PC-3 (cell line): Measurements from ENCODE around the gene POR. TPM values are rescaled to one million over a fixed set of nuclear protein-coding genes. Genes with fewer than 3 reads are reported as not detected.

Experiments used
- ATAC-seq: fragments of 200-7000 bp; cut with Tn5 transposase; 2 replicates; pipeline ENCODE4 v1.9.1; 2020; ENCODE audit warnings: mild to moderate bottlenecking, moderate library complexity
- BruUV-seq: library from RNA; stranded (reverse); fragments of 400-500 nt; replicated peaks from 2 replicates; lab custom pipeline; 2021; lab: Mats Ljungman, UMichigan
- CTCF ChIA-PET: fragments of 300-600 bp; sonication (Branson Sonifier 250); formaldehyde crosslinking; loops from one replicate; lab custom pipeline; 2022; ENCODE audit warnings: antibody characterized with exemption; lab: Charles Lee
- POLR2A ChIA-PET: fragments of 300-600 bp; sonication (Branson Sonifier 250); formaldehyde crosslinking; loops from one replicate; lab custom pipeline; 2022; ENCODE audit warnings: antibody characterized with exemption; ENCODE audit not compliant: unreplicated experiment; lab: Charles Lee
- DNase-seq: peaks from one replicate; pipeline ENCODE4 v3.0.0-alpha.2; 2015
- H2AFZ ChIP-seq: fragments of 300-600 bp; sonication (generic); 2 replicates; pipeline ENCODE4 v1.6.0; 2016; ENCODE audit warnings: antibody characterized with exemption, low read length
- H3F3A ChIP-seq: fragments of 300-600 bp; sonication (generic); one replicate; pipeline ENCODE4 v1.6.0; 2017; ENCODE audit warnings: antibody characterized with exemption, low read length, control low read depth, mild to moderate bottlenecking; ENCODE audit not compliant: unreplicated experiment
- H3K27ac ChIP-seq: fragments of 300-600 bp; sonication (generic); 2 replicates; pipeline ENCODE4 v1.5.1; 2016; ENCODE audit warnings: mild to moderate bottlenecking, low read length
- H3K27me3 ChIP-seq: fragments of 300-600 bp; sonication (generic); 2 replicates; pipeline ENCODE4 v1.6.1; 2016; ENCODE audit warnings: low read length, mixed read lengths
- H3K36me3 ChIP-seq: fragments of 300-600 bp; sonication (generic); 2 replicates; pipeline ENCODE4 v1.6.1; 2016; ENCODE audit warnings: low read depth, mixed run types, low read length, mixed read lengths
- H3K4me1 ChIP-seq: fragments of 300-600 bp; sonication (generic); 2 replicates; pipeline ENCODE4 v1.5.1; 2016; ENCODE audit warnings: low read length; ENCODE audit not compliant: insufficient read depth
- H3K4me2 ChIP-seq: fragments of 300-600 bp; sonication (generic); 2 replicates; pipeline ENCODE4 v1.6.0; 2016; ENCODE audit warnings: low read length
- H3K4me3 ChIP-seq: fragments of 300-600 bp; sonication (generic); 2 replicates; pipeline ENCODE4 v1.5.1; 2016; ENCODE audit warnings: mild to moderate bottlenecking, low read length, mixed read lengths
- H3K79me2 ChIP-seq: fragments of 300-600 bp; sonication (generic); 2 replicates; pipeline ENCODE4 v1.6.1; 2017; ENCODE audit warnings: low read length, mixed read lengths
- H3K9ac ChIP-seq: fragments of 300-600 bp; sonication (generic); 2 replicates; pipeline ENCODE4 v1.6.0; 2016; ENCODE audit warnings: mild to moderate bottlenecking, low read length
- H3K9me2 ChIP-seq: fragments of 300-600 bp; sonication (generic); replicated peaks from 2 replicates; pipeline ENCODE4 v1.6.1; 2016; ENCODE audit warnings: mixed run types, low read length, mixed read lengths
- H3K9me3 ChIP-seq: fragments of 300-600 bp; sonication (generic); 2 replicates; pipeline ENCODE4 v1.6.1; 2016; ENCODE audit warnings: low read length, mixed read lengths
- H4K20me1 ChIP-seq: fragments of 300-600 bp; sonication (generic); 2 replicates; pipeline ENCODE4 v1.6.1; 2016; ENCODE audit warnings: low read length, mixed read lengths
- EZH2 ChIP-seq: fragments of 300-600 bp; sonication (generic); IDR thresholded peaks from one replicate; pipeline ENCODE4 v1.6.1; 2017; ENCODE audit warnings: antibody characterized with exemption, mild to moderate bottlenecking, low read length; ENCODE audit not compliant: unreplicated experiment
- EZH2phosphoT487 ChIP-seq: fragments of 300-600 bp; sonication (generic); IDR thresholded peaks from 2 replicates; pipeline ENCODE4 v1.6.1; 2018; ENCODE audit warnings: mild to moderate bottlenecking, antibody characterized with exemption, low read length, borderline replicate concordance
- intact Hi-C: fragments of 100-400 bp; cut with micrococcal nuclease; formaldehyde crosslinking; loops from 2 replicates; pipeline ENCODE4 v1.9.0; 2023
- total RNA-seq: library from RNA; depleted of rRNA; stranded (reverse); fragments of >200 nt; gene quantifications from 2 replicates; pipeline ENCODE4 v1.2.3, GENCODE V29; 2014
- TF ChIP-seq, protein P1 (sequence below): fragments of 300-600 bp; sonication (generic); conservative IDR thresholded peaks from 2 replicates; pipeline ENCODE4 v1.5.1; 2017; ENCODE audit warnings: antibody characterized with exemption, low read depth, mild to moderate bottlenecking, low read length

Gene POR
- total RNA-seq, 1 experiment from 2014 or later = 112 TPM

DNA sequence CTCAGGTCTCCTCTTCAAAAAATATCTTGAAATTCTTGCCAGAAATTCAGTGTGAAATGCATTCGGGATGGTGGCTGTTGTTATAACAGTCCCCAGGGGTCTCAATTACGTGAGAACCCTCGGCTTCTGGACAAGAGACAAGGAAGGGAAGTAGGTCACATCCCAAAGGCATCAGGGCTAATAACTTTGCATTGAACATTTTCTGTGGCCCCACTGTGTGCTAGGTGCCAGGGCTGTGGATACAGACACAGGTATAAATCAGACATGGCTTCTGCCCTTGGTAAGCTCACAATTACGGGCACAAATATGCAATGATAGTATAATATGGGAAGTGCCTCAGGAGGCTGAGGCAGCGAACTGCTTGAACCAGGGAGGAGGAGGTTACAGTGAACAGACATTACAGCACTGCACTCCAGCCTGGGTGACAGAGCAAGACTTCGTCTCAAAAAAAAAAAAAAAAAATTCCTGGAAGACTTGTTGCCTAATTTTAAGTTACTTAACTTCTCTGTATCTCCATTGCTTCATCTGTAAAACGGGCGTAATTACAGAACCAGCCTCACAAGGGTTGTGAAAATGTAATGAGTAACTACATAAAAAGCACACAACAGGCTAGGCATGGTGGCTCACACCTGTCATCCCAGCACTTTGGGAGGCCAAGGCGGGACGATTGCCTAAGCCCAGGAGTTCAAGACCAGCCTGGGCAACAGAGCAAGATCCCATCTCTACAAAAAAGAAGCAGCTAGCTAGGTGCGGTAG, 38.7 kb upstream of the POR start:
- H3K4me3 ChIP-seq = no peak overlapping the region
- no TSS peak for BruUV-seq
- H3F3A ChIP-seq = no peaks in the 10 kb centered on the region
- H4K20me1 ChIP-seq = no peaks in the 10 kb centered on the region
- ATAC-seq (no peak), DNase-seq (no peak)
- H3K4me1 ChIP-seq = peaks cover 13% of the 10 kb centered on the region
- no peak overlapping the region for H3K27ac ChIP-seq
- ChIA-PET POLR2A (no interaction called here), CTCF (no interaction called here)
- no peak overlapping the region for H3K9ac ChIP-seq
- H3K4me2 ChIP-seq = no peak overlapping the region
- H3K79me2 ChIP-seq = peaks cover 24% of the 10 kb centered on the region
- intact Hi-C loops = loop anchor here (5.0 kb wide), 1 partner anchor 99 kb away; no protein-coding TSS in a partner anchor
- no peaks in the 10 kb centered on the region for H3K9me3 ChIP-seq
- no peaks in the 10 kb centered on the region for H3K9me2 ChIP-seq
- TF ChIP-seq EZH2 = no peak
- no peak for TF ChIP-seq EZH2phosphoT487
- TF ChIP-seq, protein P1, sequence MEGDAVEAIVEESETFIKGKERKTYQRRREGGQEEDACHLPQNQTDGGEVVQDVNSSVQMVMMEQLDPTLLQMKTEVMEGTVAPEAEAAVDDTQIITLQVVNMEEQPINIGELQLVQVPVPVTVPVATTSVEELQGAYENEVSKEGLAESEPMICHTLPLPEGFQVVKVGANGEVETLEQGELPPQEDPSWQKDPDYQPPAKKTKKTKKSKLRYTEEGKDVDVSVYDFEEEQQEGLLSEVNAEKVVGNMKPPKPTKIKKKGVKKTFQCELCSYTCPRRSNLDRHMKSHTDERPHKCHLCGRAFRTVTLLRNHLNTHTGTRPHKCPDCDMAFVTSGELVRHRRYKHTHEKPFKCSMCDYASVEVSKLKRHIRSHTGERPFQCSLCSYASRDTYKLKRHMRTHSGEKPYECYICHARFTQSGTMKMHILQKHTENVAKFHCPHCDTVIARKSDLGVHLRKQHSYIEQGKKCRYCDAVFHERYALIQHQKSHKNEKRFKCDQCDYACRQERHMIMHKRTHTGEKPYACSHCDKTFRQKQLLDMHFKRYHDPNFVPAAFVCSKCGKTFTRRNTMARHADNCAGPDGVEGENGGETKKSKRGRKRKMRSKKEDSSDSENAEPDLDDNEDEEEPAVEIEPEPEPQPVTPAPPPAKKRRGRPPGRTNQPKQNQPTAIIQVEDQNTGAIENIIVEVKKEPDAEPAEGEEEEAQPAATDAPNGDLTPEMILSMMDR = no peak
- H2AFZ ChIP-seq = no peak overlapping the region
- peaks cover under 1% of the 10 kb centered on the region; the same call in 1 of the 2 replicates for H3K36me3 ChIP-seq
- no peaks in the 10 kb centered on the region for H3K27me3 ChIP-seq

DNA sequence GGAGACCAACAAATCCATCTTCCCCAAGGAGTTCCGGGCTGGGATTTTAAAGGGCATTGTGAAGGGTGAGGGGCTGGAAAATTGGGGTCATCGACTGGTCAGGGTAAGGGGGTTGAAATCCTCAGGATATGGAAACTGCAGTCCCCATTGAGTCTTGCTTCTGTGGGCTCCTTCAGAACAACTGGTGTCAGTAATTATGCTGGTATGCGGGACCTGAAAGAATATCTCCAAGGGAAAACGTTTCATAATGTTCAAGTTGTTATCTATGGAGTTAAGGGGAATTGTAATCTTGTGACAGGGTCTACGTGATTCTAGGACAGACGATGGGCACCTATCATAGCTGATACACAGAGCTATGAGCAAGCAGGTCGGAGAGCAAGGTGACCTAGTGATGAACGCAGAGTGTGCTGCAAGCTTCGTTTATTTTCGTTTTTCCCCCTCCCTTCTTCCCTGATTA, 36.6 kb upstream of the POR start:
- CTCF ChIA-PET = no interaction called here
- Histone ChIP-seq H3K9me3 (no peaks in the 10 kb centered on the region), H4K20me1 (no peaks in the 10 kb centered on the region), H3K27ac (no peak overlapping the region), H3F3A (no peaks in the 10 kb centered on the region), H3K27me3 (no peaks in the 10 kb centered on the region), H2AFZ (peak overlapping the region; percentile 75), H3K9me2 (no peaks in the 10 kb centered on the region), H3K4me2 (peak overlapping the region; percentile 69), H3K79me2 (peaks cover 26% of the 10 kb centered on the region), H3K4me3 (peak overlapping the region; percentile 44; the same call in 1 of the 2 replicates), H3K9ac (no peak overlapping the region), H3K4me1 (peaks cover 13% of the 10 kb centered on the region), H3K36me3 (peaks cover 15% of the 10 kb centered on the region; the same call in 1 of the 2 replicates)
- intact Hi-C loops = loop anchor here (5.0 kb wide), 1 partner anchor 101 kb away; no protein-coding TSS in a partner anchor
- BruUV-seq = TSS peak; percentile 78
- TF ChIP-seq EZH2phosphoT487 (no peak), EZH2 (no peak)
- TF ChIP-seq, protein P1 = no peak
- ATAC-seq (no peak; the same call in 1 of the 2 replicates), DNase-seq (no peak)
- POLR2A ChIA-PET = interaction anchor here (0.5 kb wide), 1 partner anchor 32 kb away, joined by 3 read pairs; no protein-coding TSS in a partner anchor
